GM12891 (cell line): Measurements from ENCODE around the gene SLCO3A1.
"Not testable (repeated sequence)": the region's sequence is repeated elsewhere in the genome, so short reads cannot be mapped to it uniquely, and the experiment has no call there.

Experiments used
- DNase-seq: peaks from one replicate; pipeline ENCODE4 v3.0.0; 2011; ENCODE audit warnings: low spot score; ENCODE audit not compliant: insufficient read length
- FAIRE-seq: peaks from 2 replicates; lab custom pipeline; 2011; peaks lifted over from hg19 to GRCh38; lab: Jason Lieb, UNC
- PAX5 ChIP-seq: IDR thresholded peaks from 2 replicates; pipeline ENCODE4 v1.6.1; 2011; ENCODE audit warnings: low read length, moderate library complexity, mild to moderate bottlenecking; ENCODE audit not compliant: insufficient read depth, severe bottlenecking
- POLR2A ChIP-seq: IDR thresholded peaks from 2 replicates; pipeline ENCODE4 v1.6.1; 2011; ENCODE audit warnings: low read depth, low read length, control low read depth
- POLR2AphosphoS5 ChIP-seq: IDR thresholded peaks from 2 replicates; pipeline ENCODE4 v1.6.1; 2011; ENCODE audit warnings: low read depth, low read length, control low read depth
- POU2F2 ChIP-seq: IDR thresholded peaks from 2 replicates; pipeline ENCODE4 v1.6.1; 2011; ENCODE audit warnings: low read depth, mild to moderate bottlenecking, control low read depth, low read length, moderate library complexity
- SPI1 ChIP-seq: IDR thresholded peaks from 2 replicates; pipeline ENCODE4 v1.6.1; 2011; ENCODE audit warnings: low read depth, low read length, control low read depth
- TAF1 ChIP-seq: IDR thresholded peaks from 2 replicates; pipeline ENCODE4 v1.6.1; 2011; ENCODE audit warnings: low read depth, low read length, control low read depth

SLCO3A1 gene

DNA sequence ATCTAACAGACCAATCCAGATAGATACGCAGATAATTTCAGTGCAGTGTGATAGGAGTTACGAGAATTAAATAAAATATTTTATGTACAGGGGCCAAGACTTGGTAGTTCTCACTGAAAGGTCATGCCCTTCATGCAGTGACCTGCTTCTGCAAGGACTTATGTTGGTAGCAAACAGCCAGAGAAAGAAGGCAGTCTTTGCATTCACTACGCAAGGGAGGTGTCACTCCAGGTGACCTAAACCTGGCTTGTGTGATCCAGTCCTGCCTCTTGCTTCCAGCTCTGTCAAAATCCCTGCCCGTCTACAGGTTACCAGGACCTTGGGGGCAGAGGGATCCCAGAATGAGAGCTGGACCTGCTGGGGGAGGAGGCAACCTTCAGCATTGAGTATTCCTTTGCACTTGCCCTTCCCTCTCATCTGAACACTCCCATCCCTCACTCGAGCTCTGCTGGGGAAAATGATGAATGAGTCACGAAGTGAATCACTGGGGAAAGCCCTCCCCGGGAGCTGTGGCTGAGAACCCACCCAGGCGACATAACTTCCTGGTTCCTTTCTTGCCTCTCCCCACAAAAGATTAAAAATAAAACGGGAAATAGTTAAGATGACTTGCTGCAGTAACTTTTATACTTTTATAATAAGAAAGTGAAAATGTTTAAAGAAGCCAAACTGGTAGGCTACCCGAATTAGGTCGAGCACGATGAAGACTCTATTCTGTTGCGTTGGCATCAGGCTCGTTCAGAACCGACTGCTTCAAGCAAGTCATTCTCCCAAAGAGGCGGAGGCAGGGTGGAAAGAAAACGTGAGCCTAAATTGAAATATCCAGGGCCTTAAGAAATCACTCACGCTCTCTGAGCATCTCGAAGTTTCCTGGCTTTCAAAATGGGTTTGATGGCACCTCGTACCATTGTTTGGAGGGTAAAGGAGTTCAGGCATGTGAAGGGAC is 216.1 kb downstream of the SLCO3A1 start:
- no peak for TF ChIP-seq POU2F2
- no peak for TF ChIP-seq SPI1
- TF ChIP-seq POLR2A = no peak
- FAIRE-seq (no peak), DNase-seq (no peak)

DNA sequence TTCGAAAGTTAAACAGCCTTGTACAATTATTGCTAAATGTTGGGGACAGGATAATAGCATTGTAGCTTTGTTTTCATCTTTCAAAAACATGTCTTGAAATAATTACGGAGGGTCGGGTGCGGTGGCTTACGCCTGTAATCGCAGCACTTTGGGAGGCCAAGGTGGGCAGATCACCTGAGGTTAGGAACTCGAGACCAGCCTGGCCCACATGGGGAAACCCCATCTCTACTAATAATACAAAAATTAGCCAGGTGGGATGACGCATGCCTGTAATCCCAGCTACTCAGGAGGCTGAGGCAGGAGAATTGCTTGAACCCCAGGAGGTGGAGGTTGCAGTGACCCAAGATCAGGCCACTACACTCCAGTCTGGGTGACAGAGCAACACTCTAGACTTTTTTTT is 216.7 kb downstream of the SLCO3A1 start:
- not testable (repeated sequence) for FAIRE-seq, DNase-seq

DNA sequence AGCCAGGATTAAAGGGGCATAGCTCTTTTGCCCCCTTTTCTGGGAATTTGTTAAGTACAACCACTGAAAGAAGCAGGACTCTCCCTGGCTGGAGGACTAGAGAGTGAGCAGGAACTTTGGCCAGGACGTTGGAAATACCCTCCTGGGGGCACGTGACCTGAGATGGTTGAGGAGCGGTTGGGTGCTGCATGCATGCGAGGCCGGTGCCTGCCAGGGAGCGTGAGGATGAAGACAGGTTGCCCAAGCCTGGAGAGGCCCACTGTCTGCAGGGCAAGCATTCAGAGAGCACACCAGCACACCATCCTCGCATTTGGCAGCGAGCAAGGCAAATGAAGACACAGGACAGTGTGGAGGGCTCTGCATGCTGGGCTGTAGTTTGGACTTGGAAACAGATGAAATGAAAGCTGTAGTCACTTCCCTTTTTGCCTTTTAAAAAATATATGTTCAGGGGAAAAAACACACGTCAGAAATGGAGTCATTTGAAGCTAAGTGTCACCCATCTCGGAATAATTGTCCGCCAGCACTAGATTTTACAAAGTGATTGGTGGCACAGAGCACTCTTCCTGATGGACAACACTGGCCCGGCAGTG is 217.6 kb downstream of the SLCO3A1 start:
- TF ChIP-seq TAF1 = no peak
- no peak for TF ChIP-seq PAX5
- TF ChIP-seq POLR2AphosphoS5 = no peak
- no peak for TF ChIP-seq POLR2A
- peak; percentile 35; the same call in 1 of the 2 replicates for TF ChIP-seq SPI1
- DNase-seq = no peak
- FAIRE-seq = no peak

DNA sequence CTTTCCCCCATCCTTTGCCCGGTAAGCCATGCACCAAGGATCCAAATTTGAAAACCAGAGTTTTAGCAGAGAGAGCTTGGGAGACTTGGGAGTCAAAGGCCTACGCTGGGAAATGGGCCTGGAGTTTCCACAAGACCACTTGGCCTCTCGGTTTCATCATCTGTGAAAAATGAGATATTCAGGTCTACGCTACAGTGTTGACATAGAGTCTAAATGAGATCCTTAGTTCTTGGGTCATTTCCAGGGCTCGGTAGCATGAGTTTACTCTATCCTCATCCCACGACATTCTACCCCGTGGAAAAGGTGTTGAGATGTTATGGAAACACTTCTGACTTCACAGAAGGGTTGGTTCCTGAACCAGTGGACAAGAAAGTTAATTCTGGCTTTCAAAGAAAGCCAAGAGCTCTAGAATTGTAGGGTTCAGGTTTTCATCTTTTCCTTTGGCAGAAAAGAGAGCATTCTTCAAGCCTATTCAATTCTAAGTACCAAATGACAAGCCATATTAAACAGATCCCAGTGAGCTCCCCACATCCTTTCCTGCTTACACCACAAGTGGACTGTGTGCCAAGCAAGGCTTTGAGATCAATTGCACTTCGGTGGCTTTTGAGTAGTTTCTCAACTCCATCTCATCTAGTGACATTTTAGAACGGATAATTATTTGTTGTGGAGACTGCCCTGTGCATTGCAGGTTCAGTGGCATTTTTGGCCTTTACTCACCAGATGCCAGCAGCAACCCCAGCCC is 219.7 kb downstream of the SLCO3A1 start:
- FAIRE-seq = no peak
- no peak for TF ChIP-seq PAX5
- no peak for TF ChIP-seq POU2F2
- no peak for TF ChIP-seq SPI1
- no peak for TF ChIP-seq POLR2AphosphoS5
- TF ChIP-seq POLR2A = no peak
- TF ChIP-seq TAF1 = no peak
- no peak for DNase-seq

DNA sequence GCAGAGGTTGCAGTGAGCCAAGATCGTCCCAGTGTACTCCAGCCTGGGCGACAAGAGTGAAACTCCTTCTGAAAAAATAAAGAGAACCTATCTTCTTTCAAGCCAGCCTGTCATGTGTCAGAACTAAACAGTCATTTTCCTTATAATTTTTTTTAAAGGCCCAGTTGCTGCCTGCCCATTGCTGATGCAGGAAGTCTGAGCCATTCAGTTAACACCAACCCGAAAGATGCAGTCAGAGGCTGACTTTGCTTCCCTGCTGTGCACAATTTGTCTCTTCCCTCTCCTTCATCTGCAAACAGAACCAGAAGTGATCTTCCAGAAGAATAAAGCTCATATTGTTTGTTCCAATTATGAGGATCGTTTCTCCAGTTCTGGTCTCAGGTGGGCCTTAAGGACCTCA is 220.6 kb downstream of the SLCO3A1 start:
- TF ChIP-seq POLR2AphosphoS5 (no peak), POLR2A (no peak), PAX5 (no peak), SPI1 (no peak), POU2F2 (no peak), TAF1 (no peak)
- FAIRE-seq = no peak
- no peak for DNase-seq

DNA sequence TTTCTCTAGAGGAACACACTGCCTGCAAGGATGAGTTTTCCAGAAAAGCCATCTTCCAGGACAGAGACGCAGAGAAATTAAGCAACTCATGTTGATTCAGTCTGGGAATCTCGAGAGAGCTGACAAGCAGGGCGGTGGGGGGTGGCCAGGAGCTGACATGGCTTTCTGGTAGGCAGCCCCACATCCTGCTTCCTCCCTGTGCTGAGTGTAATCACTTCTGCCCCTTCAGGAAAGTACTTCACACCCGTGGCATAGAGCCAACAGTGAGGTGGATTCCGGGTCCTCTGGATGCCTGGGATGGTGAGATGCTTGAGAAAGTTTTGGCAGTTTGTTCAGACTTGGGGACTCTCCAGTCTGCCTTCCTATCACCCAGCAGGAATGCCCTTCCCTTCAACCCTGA is 221.1 kb downstream of the SLCO3A1 start:
- DNase-seq (no peak), FAIRE-seq (no peak)
- TF ChIP-seq TAF1 (no peak), PAX5 (no peak), SPI1 (no peak), POLR2A (no peak), POLR2AphosphoS5 (no peak), POU2F2 (no peak)

DNA sequence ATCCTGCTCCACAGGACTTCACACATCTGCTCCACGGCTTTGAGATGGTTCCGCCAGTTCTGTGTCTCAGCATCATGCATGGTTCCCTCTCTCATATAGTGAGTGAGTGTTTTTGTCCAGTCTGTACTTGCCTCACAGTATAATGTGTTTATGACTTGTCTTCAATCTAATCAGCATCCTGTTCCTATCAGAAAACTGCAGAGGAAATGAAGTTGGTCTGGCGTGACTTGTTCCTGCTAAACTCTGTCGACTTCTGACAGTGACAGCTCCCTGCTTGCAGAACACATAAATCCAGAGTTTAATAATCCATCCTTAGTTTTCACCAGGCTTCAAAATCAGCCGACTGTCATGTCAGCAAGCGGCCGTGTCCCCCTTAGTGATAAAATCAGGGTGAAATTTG is 222.3 kb downstream of the SLCO3A1 start:
- no peak for DNase-seq
- no peak for FAIRE-seq
- TF ChIP-seq SPI1 = no peak

DNA sequence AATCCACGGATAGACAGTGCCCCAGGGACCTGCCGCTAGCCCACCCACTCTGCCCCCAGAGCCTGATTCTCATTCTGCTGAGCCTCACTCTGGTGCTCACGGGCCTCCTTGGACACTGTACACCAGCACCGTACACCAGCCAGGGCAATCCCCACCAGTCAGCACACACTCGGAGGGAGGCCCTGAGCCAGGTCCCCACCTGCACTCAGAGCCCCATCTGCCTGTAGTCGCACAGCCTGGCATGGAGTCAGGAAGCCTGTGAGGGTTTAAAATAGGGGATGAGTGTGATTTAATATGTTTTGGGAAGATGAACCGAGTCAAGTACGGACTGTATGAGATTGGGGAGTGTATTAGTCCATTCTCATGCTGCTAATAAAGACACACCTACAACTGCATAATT is 223.0 kb downstream of the SLCO3A1 start:
- TF ChIP-seq POLR2AphosphoS5 (no peak), TAF1 (no peak)
- DNase-seq (no peak), FAIRE-seq (no peak)

DNA sequence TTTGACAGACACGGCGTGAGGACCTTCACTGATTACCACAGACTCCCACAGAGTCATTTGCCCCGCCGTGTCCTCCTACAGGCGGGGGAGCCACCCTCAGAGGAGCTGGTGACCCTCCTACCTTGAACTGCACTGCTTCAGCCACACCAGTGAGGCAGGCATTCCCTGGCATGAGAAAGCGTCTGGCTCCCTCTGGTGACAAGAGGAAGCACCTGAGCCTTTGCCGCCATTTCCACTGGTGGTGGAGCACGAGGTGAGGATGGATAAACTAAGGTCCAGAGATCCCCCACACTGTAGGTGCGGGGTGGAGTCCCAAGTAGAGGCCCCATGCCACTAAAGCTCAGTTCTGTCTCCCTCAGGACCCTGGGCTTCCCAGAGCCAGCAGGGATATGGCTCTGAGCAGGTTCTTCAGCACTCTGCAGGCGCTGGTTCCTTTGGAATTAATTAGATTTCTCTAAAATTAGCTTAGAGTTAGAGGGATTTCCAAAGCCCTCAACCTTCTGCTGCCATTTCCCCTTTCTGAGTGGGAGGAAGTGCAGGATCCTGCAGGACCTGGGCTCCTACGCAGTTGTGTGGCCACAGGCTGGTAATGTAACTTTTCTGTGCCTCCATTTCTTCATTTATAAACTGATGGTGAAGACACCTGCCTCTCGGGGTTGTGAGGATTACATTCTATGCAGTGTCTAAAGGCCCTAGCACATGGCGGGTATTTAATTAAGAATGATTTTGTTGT is 224.0 kb downstream of the SLCO3A1 start:
- FAIRE-seq (peak; percentile 55), DNase-seq (peak; percentile 57)
- TF ChIP-seq POLR2A = no peak
- TF ChIP-seq POLR2AphosphoS5 = no peak
- TF ChIP-seq TAF1 = no peak
- no peak for TF ChIP-seq POU2F2
- no peak for TF ChIP-seq PAX5
- no peak for TF ChIP-seq SPI1
